AG09319 (cell line): ENCODE measurements around the gene NLK.

Experiments used
- DNase-seq: peaks from one replicate; pipeline ENCODE4 v3.0.0-alpha.2; 2010; ENCODE audit warnings: low read depth; ENCODE audit errors: extremely low read depth
- CTCF ChIP-seq: IDR thresholded peaks from 2 replicates; pipeline ENCODE4 v1.5.1; 2011; ENCODE audit warnings: low read depth, mild to moderate bottlenecking, inconsistent platforms, low read length, moderate library complexity

The NLK gene

DNA sequence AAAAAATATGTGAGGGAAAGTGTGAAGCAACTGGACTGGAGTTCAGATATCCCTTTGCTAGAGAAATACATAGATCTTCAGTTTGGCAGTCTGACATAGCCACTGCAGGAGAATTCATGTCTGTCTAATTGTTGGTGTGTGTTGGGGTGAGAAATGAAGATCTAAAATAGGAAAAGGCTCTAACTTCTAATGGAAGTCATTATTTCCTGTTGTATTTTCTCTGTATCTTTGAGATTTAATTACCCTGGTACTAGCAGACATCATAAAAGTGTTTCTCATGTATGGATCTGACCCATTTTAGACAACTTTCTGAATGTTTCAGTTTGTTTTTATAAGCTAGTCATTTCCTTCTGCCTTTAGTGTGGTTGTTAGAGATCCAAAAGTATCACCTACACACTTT, 128.3 kb downstream of the NLK start:
- no peak for DNase-seq
- TF ChIP-seq CTCF = no peak

DNA sequence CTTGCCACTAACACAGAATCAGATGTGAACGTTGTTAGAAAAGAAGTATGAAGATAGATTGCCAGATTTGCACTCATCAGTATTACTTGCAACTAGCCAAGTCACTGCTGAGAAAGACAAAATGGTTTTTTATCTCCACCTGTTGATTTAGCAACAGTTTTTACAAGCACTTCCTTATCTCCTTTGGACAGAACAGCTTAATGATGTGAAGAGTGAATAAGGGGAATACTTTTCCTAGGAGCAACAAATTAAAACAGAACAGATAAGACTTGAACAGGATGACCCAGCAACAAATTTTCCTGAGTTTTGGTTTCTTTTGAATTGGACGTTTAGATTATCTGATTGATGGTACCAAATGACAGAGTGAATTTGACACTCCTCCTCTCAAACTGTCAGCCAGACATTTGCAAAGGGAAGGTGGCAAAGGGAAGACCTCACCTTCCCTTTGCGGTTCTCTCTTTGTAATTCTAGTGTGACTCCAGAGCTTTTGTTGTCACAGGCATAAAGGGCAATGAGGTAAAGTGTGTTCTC, 130.6 kb downstream of the NLK start:
- no peak for DNase-seq
- TF ChIP-seq CTCF = no peak

DNA sequence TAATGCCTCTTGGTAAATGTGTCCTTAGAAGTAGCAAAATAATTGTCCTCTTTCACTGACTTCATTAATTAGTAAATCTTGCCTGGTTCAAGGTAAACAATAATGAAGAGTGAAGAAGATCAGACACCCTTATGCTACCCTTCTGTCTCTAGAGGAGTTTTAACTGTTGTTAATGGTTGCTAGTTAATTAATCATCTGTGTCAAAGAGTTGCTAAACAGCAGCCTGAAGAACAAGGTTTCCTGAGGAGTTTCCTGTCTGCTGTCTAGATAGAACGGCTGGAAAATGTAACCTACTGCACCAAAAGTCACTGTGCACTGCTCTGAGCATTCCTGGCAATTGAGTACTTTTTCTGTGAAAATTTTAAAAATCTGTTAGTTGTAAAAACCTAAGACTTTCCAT, 131.3 kb downstream of the NLK start:
- DNase-seq = no peak
- no peak for TF ChIP-seq CTCF

DNA sequence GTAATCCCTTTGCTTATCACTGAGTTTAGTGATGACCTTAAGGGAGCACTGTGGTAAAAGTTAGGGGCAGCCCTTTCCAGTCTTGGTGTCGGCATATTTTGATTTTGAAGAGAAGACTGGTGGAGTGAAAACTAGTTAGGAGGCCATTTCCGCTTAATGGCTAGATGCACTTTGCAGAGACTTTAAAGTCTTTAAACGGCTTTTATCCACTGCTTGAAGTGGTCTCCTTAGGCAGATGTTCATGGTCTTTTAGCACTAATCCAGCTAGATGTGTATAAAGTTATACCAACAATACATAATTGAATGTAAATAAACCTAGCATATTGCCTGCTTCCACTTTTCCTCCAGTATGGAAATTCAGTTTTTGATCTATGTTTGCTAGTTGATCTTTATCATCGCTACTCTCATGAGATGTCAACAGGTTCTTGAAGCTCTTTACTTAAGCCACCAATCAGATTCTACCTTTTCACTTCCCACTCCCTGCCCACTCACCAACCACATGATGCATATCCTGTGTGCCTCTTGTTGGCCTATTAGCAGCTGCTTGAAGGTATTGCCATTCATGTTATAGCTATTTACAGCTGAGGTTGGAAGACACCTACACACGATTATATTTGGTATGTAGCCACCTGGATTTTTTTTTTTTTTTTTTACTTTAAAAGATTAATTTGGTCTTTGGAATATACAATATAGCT, 132.0 kb downstream of the NLK start:
- DNase-seq = no peak
- TF ChIP-seq CTCF = no peak

- DNase-seq = no peak
- no peak for TF ChIP-seq CTCF
Measured at GRCh38 chr17:28177351-28177750, 134.9 kb downstream of the NLK start.

- TF ChIP-seq CTCF = no peak
- DNase-seq = no peak
Measured at GRCh38 chr17:28178800-28179199, 136.3 kb downstream of the NLK start.

- DNase-seq = no peak
- no peak for TF ChIP-seq CTCF
Measured at GRCh38 chr17:28180449-28180848, 138.0 kb downstream of the NLK start.
